GM12891 (cell line): ENCODE data around the gene PKNOX2.

Experiments used
- DNase-seq: peaks from one replicate; pipeline ENCODE4 v3.0.0; 2011; ENCODE audit warnings: low spot score; ENCODE audit not compliant: insufficient read length
- FAIRE-seq: peaks from 2 replicates; lab custom pipeline; 2011; peaks lifted over from hg19 to GRCh38; lab: Jason Lieb, UNC
- PAX5 ChIP-seq: IDR thresholded peaks from 2 replicates; pipeline ENCODE4 v1.6.1; 2011; ENCODE audit warnings: low read length, moderate library complexity, mild to moderate bottlenecking; ENCODE audit not compliant: insufficient read depth, severe bottlenecking
- POLR2A ChIP-seq: IDR thresholded peaks from 2 replicates; pipeline ENCODE4 v1.6.1; 2011; ENCODE audit warnings: low read depth, low read length, control low read depth
- POLR2AphosphoS5 ChIP-seq: IDR thresholded peaks from 2 replicates; pipeline ENCODE4 v1.6.1; 2011; ENCODE audit warnings: low read depth, low read length, control low read depth
- POU2F2 ChIP-seq: IDR thresholded peaks from 2 replicates; pipeline ENCODE4 v1.6.1; 2011; ENCODE audit warnings: low read depth, mild to moderate bottlenecking, control low read depth, low read length, moderate library complexity
- SPI1 ChIP-seq: IDR thresholded peaks from 2 replicates; pipeline ENCODE4 v1.6.1; 2011; ENCODE audit warnings: low read depth, low read length, control low read depth
- TAF1 ChIP-seq: IDR thresholded peaks from 2 replicates; pipeline ENCODE4 v1.6.1; 2011; ENCODE audit warnings: low read depth, low read length, control low read depth

Gene PKNOX2

GRCh38 chr11:125285844-125286243 lies 121.3 kb downstream of the PKNOX2 start:
- TF ChIP-seq POU2F2 (no peak), TAF1 (no peak), SPI1 (no peak), POLR2AphosphoS5 (no peak), PAX5 (no peak), POLR2A (no peak)
- FAIRE-seq = no peak
- DNase-seq = no peak

- no peak for TF ChIP-seq POLR2A
- TF ChIP-seq PAX5 = no peak
- no peak for TF ChIP-seq POLR2AphosphoS5
- TF ChIP-seq POU2F2 = no peak
- TF ChIP-seq TAF1 = no peak
- no peak for TF ChIP-seq SPI1
- no peak for FAIRE-seq
- no peak for DNase-seq
Observed at GRCh38 chr11:125286486-125286885, 121.9 kb downstream of the PKNOX2 start.

DNA sequence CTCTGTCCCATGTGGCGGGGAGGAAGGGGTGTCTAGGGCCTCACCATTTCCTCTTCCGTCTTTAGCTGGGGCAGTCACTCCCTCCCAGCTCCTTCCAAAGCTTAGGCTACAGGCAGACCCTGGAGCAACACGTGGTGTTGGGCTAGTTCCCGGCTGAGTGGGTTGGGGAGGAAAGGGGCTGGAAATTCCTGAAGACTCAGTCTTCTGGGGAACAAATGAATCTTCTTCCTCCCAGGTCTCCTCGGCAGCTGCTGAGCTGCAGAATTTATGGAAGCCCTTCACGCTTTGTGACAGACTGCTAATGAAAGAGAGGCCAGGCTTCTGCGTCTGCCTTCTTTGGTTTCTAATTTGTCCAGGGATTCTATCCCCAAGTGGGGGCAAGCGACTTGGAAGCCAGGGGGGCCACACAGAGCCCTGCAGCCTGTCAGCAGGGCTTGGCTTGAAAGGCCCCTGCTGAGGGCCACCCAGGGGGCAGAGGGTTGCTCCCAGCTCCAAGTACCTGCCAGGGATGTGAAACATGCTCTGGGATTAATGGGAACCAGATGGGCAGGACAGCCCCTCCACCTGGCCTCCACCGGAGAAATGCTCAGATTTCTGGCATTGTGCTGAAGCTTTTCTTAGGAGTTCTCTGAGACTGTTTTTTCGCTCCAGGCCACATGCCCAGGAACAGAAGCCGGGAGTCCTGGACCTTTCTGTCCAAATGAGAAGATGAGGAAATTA lies 123.1 kb downstream of the PKNOX2 start:
- FAIRE-seq (no peak), DNase-seq (no peak)
- TF ChIP-seq POLR2AphosphoS5 = no peak

- no peak for FAIRE-seq
- DNase-seq = no peak
- TF ChIP-seq POLR2AphosphoS5 = no peak
- no peak for TF ChIP-seq SPI1
- TF ChIP-seq PAX5 = no peak
Observed at GRCh38 chr11:125289419-125290098, 125.0 kb downstream of the PKNOX2 start.

DNA sequence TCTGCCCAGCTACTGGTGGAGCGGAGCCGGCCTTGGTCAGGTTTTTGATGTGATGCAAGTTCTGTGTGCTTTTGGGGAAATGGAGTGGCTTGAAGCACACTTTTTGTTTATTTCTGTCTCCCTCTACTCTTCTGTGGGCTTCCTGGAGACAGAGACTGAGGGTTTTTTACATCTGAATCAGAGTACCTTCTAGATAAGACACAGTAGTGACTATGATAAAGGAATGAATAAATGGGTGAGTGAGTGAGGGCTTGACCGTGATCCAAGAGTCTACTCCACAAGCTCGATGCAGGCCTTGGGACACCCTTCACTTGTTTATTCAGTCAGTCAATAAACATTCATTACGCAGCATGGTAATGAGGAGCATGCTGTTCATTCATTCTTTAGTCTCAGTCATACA lies 125.7 kb downstream of the PKNOX2 start:
- DNase-seq (no peak), FAIRE-seq (no peak)
- TF ChIP-seq POU2F2 (no peak), POLR2AphosphoS5 (no peak), POLR2A (no peak), SPI1 (no peak), TAF1 (no peak), PAX5 (no peak)

DNA sequence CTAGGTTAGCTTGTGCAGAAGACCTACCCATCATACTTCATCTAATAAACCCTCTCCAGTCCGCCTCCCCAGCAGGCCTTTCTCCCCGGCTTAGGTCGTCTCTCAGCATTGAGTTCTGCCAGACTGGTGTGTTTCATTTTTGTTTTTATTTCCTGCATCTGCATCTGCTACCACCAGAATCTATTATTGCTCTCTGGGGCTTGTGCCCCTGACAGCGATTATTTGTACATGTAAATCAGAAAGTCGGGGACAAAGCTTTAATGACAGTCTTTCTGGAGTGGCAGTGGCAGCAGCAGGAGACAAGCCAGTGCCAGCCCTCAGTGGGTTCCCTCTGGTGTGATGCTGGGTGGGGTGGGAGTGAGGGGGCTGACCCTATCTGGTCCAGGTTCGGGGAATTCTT lies 127.5 kb downstream of the PKNOX2 start:
- DNase-seq = no peak
- TF ChIP-seq POLR2A (no peak), POLR2AphosphoS5 (no peak), TAF1 (no peak)
- no peak for FAIRE-seq

GRCh38 chr11:125293596-125293995 lies 129.0 kb downstream of the PKNOX2 start:
- FAIRE-seq (no peak), DNase-seq (no peak)
- TF ChIP-seq PAX5 (no peak), SPI1 (no peak), POLR2AphosphoS5 (no peak), POU2F2 (no peak)

GRCh38 chr11:125295931-125296330 lies 131.4 kb downstream of the PKNOX2 start:
- TF ChIP-seq POLR2AphosphoS5 (no peak), PAX5 (no peak), TAF1 (no peak), POU2F2 (no peak), SPI1 (no peak)
- FAIRE-seq (no peak), DNase-seq (no peak)

DNA sequence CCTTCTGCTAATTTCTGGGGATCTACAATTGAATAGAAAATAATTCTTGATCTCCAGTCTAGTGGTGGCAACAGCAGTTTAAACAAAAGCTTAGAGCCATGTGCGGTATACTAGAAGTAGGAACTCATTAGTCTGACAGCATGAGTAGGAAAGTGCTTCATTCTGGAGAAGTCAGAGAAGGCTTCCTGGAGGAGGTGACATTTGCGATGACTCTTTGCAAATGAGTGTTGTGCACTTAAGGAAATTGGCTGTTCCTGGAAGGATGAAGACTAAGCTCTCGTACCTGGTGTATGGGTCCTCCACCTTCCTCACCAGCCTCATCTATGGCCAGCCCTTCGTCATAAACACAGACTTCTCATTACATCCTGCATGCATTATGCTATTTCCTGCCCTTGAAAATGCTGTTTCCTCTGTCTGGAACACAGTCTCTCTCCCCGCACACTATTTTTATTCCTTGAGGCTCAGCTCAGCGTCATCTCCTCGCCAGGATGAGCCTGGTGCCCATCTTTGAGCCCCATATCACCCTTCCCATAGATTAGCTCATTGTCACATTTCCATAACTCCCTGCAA lies 132.9 kb downstream of the PKNOX2 start:
- no peak for DNase-seq
- no peak for TF ChIP-seq SPI1
- TF ChIP-seq POLR2A = no peak
- no peak for TF ChIP-seq POU2F2
- no peak for TF ChIP-seq TAF1
- no peak for TF ChIP-seq POLR2AphosphoS5
- TF ChIP-seq PAX5 = no peak
- no peak for FAIRE-seq

DNA sequence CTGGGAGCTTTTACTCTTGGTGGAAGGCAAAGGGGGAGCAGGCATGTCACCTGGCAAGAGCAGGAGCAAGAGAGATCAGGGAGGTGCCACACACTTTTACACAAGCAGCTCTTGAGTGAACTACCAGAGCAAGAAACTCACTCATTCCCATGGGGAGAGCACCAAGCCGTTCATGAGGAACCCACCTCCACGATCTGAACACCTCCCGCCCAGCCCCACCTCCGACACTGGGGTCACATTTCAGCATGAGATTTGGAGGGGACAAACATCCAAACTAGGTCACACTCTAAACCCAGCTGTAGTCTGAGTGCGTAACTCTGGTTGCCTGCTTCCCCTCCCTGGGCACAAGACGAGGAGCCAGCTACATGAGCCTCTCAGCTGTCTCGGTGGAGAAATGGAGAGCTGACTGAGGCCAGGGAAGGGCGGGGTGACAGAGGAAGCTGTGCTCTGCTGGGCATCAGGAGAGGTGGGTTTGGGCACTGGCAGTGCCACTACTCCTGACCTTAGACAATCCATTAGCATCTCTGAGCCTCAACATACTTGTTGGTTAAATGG lies 134.6 kb downstream of the PKNOX2 start:
- DNase-seq = no peak
- FAIRE-seq = no peak
- TF ChIP-seq POLR2A (no peak), SPI1 (no peak), PAX5 (no peak), POLR2AphosphoS5 (no peak)
